ENCODE measurements around the gene DSCAM.

DSCAM gene

GRCh38 chr21:40284409-40284808 is 562.5 kb downstream of the DSCAM start:
- no peaks in the 10 kb centered on the region for H4K20me1 ChIP-seq (ENCODE audit: insufficient read depth, low read length)
- no peaks in the 10 kb centered on the region for H3K4me1 ChIP-seq (ENCODE audit: insufficient read depth, low read length, severe bottlenecking)
- H3K79me2 ChIP-seq (ENCODE audit: insufficient read depth, low read length): no peaks in the 10 kb centered on the region
- H2AFZ ChIP-seq (ENCODE audit: low read length): no peak overlapping the region
- no peaks in the 10 kb centered on the region for H3K9me3 ChIP-seq (ENCODE audit: low read length)
- H3K4me2 ChIP-seq (ENCODE audit: low read length): no peak overlapping the region
- H3K36me3 ChIP-seq (ENCODE audit: insufficient read depth, low read length): no peaks in the 10 kb centered on the region
- no peak for TF ChIP-seq EZH2 (IDR thresholded peaks at IDR 0.05; ENCODE audit: borderline replicate concordance, low read length)
- TF ChIP-seq CTCF (IDR thresholded peaks at IDR 0.05; ENCODE audit: low read length): no peak
- no peak overlapping the region for H3K4me3 ChIP-seq (ENCODE audit: low read depth, low read length, poor library complexity, severe bottlenecking)
- no peaks in the 10 kb centered on the region for H3F3A ChIP-seq (ENCODE audit: insufficient read depth, low read length)
- no peaks in the 10 kb centered on the region; the same call in 1 of the 2 replicates for H3K27me3 ChIP-seq (ENCODE audit: insufficient read depth, low read length)
- no peak overlapping the region for H3K9ac ChIP-seq (ENCODE audit: low read length)
- no peaks in the 10 kb centered on the region for H3K9me2 ChIP-seq (ENCODE audit: low read depth, low read length)
- no peak overlapping the region for H3K27ac ChIP-seq (ENCODE audit: low read depth, low read length, poor library complexity, severe bottlenecking)

- no peaks in the 10 kb centered on the region for H3K79me2 ChIP-seq (ENCODE audit: insufficient read depth, low read length)
- H3K9me2 ChIP-seq (ENCODE audit: low read depth, low read length): no peaks in the 10 kb centered on the region
- H3K9ac ChIP-seq (ENCODE audit: low read length): no peak overlapping the region
- TF ChIP-seq EZH2 (IDR thresholded peaks at IDR 0.05; ENCODE audit: borderline replicate concordance, low read length) (no peak), CTCF (IDR thresholded peaks at IDR 0.05; ENCODE audit: low read length) (no peak)
- H4K20me1 ChIP-seq (ENCODE audit: insufficient read depth, low read length): no peaks in the 10 kb centered on the region
- H3K4me2 ChIP-seq (ENCODE audit: low read length): no peak overlapping the region
- H3K9me3 ChIP-seq (ENCODE audit: low read length): no peaks in the 10 kb centered on the region
- H3K4me3 ChIP-seq (ENCODE audit: low read depth, low read length, poor library complexity, severe bottlenecking): no peak overlapping the region
- H3K36me3 ChIP-seq (ENCODE audit: insufficient read depth, low read length): no peaks in the 10 kb centered on the region
- no peak overlapping the region for H2AFZ ChIP-seq (ENCODE audit: low read length)
- H3K27me3 ChIP-seq (ENCODE audit: insufficient read depth, low read length): no peaks in the 10 kb centered on the region; the same call in 1 of the 2 replicates
- no peak overlapping the region for H3K27ac ChIP-seq (ENCODE audit: low read depth, low read length, poor library complexity, severe bottlenecking)
- H3K4me1 ChIP-seq (ENCODE audit: insufficient read depth, low read length, severe bottlenecking): no peaks in the 10 kb centered on the region
- no peaks in the 10 kb centered on the region for H3F3A ChIP-seq (ENCODE audit: insufficient read depth, low read length)
Observed at GRCh38 chr21:40282912-40283886, 563.8 kb downstream of the DSCAM start.

GRCh38 chr21:40278345-40278744 is 568.6 kb downstream of the DSCAM start:
- Histone ChIP-seq H3K9me2 (ENCODE audit: low read depth, low read length) (no peaks in the 10 kb centered on the region), H3K4me3 (ENCODE audit: low read depth, low read length, poor library complexity, severe bottlenecking) (no peak overlapping the region), H3K27me3 (ENCODE audit: insufficient read depth, low read length) (no peaks in the 10 kb centered on the region; the same call in 1 of the 2 replicates), H3K9me3 (ENCODE audit: low read length) (no peaks in the 10 kb centered on the region), H3K36me3 (ENCODE audit: insufficient read depth, low read length) (no peaks in the 10 kb centered on the region), H2AFZ (ENCODE audit: low read length) (no peak overlapping the region), H3K9ac (ENCODE audit: low read length) (no peak overlapping the region), H3K4me2 (ENCODE audit: low read length) (no peak overlapping the region), H3F3A (ENCODE audit: insufficient read depth, low read length) (no peaks in the 10 kb centered on the region), H3K79me2 (ENCODE audit: insufficient read depth, low read length) (no peaks in the 10 kb centered on the region), H4K20me1 (ENCODE audit: insufficient read depth, low read length) (no peaks in the 10 kb centered on the region), H3K27ac (ENCODE audit: low read depth, low read length, poor library complexity, severe bottlenecking) (no peak overlapping the region), H3K4me1 (ENCODE audit: insufficient read depth, low read length, severe bottlenecking) (no peaks in the 10 kb centered on the region)
- no peak for TF ChIP-seq CTCF (IDR thresholded peaks at IDR 0.05; ENCODE audit: low read length)
- no peak for TF ChIP-seq EZH2 (IDR thresholded peaks at IDR 0.05; ENCODE audit: borderline replicate concordance, low read length)

All from OCI-LY1 (cell line).